Hepatocyte (in vitro differentiated cells): ENCODE measurements around the gene SUMF2.

Experiments used
- EZH2 ChIP-seq: fragments of 200-600 bp; sonication (generic); IDR thresholded peaks from 2 replicates; pipeline ENCODE4 v1.6.1; 2016; ENCODE audit warnings: antibody characterized with exemption, mild to moderate bottlenecking, borderline replicate concordance
- TF ChIP-seq, protein P1 (sequence below): fragments of 200-600 bp; sonication (generic); IDR thresholded peaks from 2 replicates; pipeline ENCODE4 v1.5.1; 2016; ENCODE audit warnings: antibody characterized with exemption, mild to moderate bottlenecking; ENCODE audit not compliant: poor library complexity

DNA sequence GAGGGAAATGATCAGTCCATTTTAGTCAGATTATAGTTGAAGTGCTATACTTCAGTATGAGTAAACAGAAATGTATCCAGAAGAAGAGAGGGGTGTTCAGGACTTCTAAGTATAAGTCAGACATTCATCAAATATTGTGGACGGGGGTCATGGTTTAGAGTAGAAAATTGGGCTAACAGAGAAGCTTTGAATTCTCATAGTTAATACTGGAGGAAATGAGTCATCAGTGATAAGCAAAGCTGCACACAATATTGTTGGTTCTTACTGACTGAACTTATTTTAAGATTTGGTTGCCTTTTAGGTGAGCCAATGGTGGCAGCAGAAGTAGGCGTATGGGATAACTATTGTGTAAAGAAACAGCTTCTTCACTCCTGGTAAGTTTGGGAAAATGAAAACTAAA, 1.7 kb upstream of the SUMF2 start:
- TF ChIP-seq, protein P1, sequence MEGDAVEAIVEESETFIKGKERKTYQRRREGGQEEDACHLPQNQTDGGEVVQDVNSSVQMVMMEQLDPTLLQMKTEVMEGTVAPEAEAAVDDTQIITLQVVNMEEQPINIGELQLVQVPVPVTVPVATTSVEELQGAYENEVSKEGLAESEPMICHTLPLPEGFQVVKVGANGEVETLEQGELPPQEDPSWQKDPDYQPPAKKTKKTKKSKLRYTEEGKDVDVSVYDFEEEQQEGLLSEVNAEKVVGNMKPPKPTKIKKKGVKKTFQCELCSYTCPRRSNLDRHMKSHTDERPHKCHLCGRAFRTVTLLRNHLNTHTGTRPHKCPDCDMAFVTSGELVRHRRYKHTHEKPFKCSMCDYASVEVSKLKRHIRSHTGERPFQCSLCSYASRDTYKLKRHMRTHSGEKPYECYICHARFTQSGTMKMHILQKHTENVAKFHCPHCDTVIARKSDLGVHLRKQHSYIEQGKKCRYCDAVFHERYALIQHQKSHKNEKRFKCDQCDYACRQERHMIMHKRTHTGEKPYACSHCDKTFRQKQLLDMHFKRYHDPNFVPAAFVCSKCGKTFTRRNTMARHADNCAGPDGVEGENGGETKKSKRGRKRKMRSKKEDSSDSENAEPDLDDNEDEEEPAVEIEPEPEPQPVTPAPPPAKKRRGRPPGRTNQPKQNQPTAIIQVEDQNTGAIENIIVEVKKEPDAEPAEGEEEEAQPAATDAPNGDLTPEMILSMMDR, result no peak
- no peak for TF ChIP-seq EZH2
